Memory B cell (primary cell): ENCODE measurements around the gene ARMC10.
"Not testable (repeated sequence)": the region's sequence is repeated elsewhere in the genome, so short reads cannot be mapped to it uniquely, and the experiment has no call there.

Experiments used
- ATAC-seq: fragments of 150-1000 bp; cut with Tn5 transposase; 2 replicates; pipeline ENCODE4 v1.10.0; 2021; ENCODE audit warnings: low read depth, mild to moderate bottlenecking, moderate library complexity
- DNase-seq, 2 donors: peaks; one replicate each; pipeline ENCODE4 v3.0.0; 2022; ENCODE audit warnings: low spot score in 2 of 2
- H3K27ac Mint-ChIP-seq: one replicate; pipeline ENCODE4 v1.8.0; 2022; ENCODE audit warnings: mild to moderate bottlenecking, moderate library complexity, mixed read lengths
- H3K27me3 Mint-ChIP-seq: one replicate; pipeline ENCODE4 v1.8.0; 2022; ENCODE audit warnings: mixed read lengths
- H3K36me3 Mint-ChIP-seq: one replicate; pipeline ENCODE4 v1.8.0; 2022; ENCODE audit warnings: mild to moderate bottlenecking, mixed read lengths
- H3K4me1 Mint-ChIP-seq: one replicate; pipeline ENCODE4 v1.8.0; 2022; ENCODE audit warnings: mixed read lengths
- H3K4me3 Mint-ChIP-seq: one replicate; pipeline ENCODE4 v1.8.0; 2022; ENCODE audit warnings: mild to moderate bottlenecking, moderate library complexity, mixed read lengths
- H3K9me3 Mint-ChIP-seq: one replicate; pipeline ENCODE4 v1.8.0; 2022; ENCODE audit warnings: mixed read lengths

ARMC10 gene

DNA sequence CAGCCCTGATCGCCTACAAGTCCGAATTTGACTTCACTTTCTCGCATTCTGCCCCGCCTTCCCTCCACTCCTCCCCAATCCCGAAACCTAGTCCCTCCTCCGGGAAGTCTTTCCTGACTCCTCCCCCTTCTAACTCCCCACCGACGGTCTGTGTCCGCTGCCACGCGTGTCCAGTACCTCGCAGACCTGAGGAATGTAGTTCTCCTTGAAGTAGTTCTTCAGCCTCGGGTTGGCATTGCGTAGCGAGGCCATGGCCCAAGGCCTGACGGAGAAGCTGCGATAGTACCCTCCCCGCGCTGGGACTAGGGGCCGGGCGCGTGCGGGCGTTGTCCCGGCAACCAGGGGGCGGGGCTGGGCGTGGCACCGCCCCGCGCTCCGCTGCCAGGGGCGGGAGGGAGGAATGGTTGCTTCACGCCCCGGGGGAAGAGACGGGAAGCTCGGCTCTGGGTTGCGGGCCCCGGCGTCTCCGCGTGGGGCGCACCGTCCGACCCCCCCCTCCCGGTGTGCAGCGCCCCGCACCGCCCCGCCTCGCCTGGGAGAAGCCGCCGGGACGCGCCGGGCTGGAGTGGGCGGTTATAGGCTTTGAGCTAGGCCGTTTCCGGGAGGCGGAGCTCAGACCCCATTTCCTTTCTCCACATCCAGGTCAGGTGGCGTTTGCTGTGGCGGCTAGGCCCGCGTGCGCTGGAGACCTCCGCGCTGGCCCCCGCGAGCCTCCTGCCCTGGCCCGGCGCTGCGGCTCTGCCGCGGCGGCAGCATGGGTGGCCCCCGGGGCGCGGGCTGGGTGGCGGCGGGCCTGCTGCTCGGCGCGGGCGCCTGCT, at the start of gene ARMC10, which contains the start of gene FBXL13:
Gene ARMC10, plus strand, starts transcription at position 622 of the 818 bp plus-strand sequence. Its CDS starts 133 bp downstream, at position 755.
Gene FBXL13, minus strand, starts transcription at position 278 of the 818 bp plus-strand sequence.
- Mint-ChIP-seq H3K9me3 (no peaks in the 10 kb centered on the region), H3K27me3 (no peaks in the 10 kb centered on the region), H3K4me3 (peak within 1 kb of the TSS; percentile 97), H3K36me3 (peaks cover 4% of the 10 kb centered on the region), H3K27ac (peak within 1 kb of the TSS; percentile 98), H3K4me1 (peaks cover 19% of the 10 kb centered on the region)
- peak; percentile 93 to 94 for DNase-seq
- ATAC-seq = peak; percentile 84

DNA sequence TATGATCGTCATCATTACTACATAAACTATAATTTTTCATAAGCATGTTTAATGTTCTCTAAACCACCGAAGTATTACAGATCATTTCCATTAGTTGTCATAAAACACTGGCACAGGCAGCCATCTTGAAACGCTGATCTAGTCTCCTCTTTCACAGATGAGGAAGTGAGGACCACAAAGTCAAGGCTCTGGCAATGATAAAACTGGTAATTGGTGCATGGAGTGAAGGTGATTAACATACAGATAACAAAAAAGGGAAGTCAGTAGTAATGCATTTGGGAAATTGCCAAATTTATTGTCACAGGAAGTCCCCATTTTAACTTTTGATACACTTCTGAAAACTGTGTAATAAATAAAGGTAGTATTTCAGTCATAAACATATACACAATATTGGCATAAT, 49.6 kb upstream of the ARMC10 start:
- peaks cover 6% of the 10 kb centered on the region for H3K4me1 Mint-ChIP-seq
- H3K27me3 Mint-ChIP-seq = no peaks in the 10 kb centered on the region
- H3K4me3 Mint-ChIP-seq = no peak overlapping the region
- peak; percentile 100 for ATAC-seq
- H3K36me3 Mint-ChIP-seq = peaks cover 11% of the 10 kb centered on the region
- DNase-seq = peak in 1 of 2 donors; percentile 48
- peaks cover 9% of the 10 kb centered on the region for H3K9me3 Mint-ChIP-seq
- H3K27ac Mint-ChIP-seq = no peak overlapping the region

DNA sequence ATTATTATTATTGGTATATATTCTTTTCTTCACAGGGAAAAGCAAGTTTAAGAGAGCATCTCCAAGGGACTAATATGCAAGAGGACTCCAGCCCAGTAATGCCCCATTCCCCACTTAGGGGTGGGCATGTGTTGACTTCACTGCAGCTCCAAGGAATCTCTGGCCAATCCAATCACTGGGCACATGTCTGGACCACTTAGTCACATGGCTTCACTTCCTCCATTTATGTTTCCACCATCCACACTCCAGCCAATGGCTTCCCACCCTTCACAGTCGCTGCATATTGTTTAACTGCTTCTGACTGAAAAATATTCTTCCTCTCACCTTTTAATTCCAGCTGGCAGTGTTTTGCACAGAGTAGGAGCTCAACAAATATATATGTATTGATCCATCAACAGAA, 43.9 kb upstream of the ARMC10 start:
- no peak for DNase-seq
- peaks cover 2% of the 10 kb centered on the region for H3K36me3 Mint-ChIP-seq
- H3K27ac Mint-ChIP-seq = no peak overlapping the region
- no peaks in the 10 kb centered on the region for H3K27me3 Mint-ChIP-seq
- no peaks in the 10 kb centered on the region for H3K9me3 Mint-ChIP-seq
- H3K4me1 Mint-ChIP-seq = no peaks in the 10 kb centered on the region
- no peak for ATAC-seq
- no peak overlapping the region for H3K4me3 Mint-ChIP-seq

DNA sequence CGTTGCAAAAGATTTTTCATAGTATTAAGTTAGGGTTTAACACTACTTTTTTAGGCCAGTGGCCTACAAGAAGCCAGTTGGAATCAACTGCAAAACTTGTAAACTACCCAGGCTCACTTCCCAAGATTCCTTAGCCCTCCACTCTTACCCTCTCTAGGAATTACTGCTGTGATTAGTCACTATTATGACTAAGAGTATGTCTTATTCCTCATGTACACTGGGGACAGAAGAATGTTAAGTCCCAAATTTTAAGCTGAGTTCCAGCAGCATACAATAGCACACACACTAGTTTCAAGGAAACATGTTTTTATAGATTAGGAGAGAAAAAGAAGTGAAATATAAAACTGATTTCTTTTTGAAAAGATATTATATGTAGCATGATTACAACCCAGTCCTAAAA, 43.2 kb upstream of the ARMC10 start:
- no peak for ATAC-seq
- no peak overlapping the region for H3K4me3 Mint-ChIP-seq

DNA sequence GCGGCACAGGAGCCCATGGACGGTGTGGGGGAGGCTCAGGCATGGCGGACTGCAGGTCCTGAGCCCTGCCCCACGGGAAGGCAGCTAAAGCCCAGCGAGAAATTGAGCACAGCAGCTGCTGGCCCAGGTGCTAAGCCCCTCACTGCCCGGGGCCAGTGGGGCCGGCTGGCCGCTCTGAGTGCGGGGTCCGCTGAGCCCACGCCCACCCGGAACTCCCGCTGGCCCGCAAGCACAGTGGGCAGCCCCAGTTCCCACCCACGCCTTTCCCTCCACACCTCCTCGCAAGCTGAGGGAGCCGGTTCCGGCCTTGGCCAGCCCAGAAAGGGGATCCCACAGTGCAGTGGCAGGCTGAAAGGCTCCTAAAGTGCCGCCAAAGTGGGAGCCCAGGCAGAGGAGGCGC, 40.6 kb upstream of the ARMC10 start:
- H3K4me1 Mint-ChIP-seq, H3K36me3 Mint-ChIP-seq, H3K4me3 Mint-ChIP-seq, H3K27me3 Mint-ChIP-seq, H3K9me3 Mint-ChIP-seq, H3K27ac Mint-ChIP-seq, ATAC-seq, DNase-seq: not testable (repeated sequence)

More for the DNA sequence above, 43.2 kb upstream of the ARMC10 start:
- no peak for DNase-seq
- H3K27ac Mint-ChIP-seq = no peak overlapping the region
- H3K27me3 Mint-ChIP-seq = no peaks in the 10 kb centered on the region
- H3K4me1 Mint-ChIP-seq = no peaks in the 10 kb centered on the region
- peaks cover 2% of the 10 kb centered on the region for H3K36me3 Mint-ChIP-seq
- no peaks in the 10 kb centered on the region for H3K9me3 Mint-ChIP-seq

DNA sequence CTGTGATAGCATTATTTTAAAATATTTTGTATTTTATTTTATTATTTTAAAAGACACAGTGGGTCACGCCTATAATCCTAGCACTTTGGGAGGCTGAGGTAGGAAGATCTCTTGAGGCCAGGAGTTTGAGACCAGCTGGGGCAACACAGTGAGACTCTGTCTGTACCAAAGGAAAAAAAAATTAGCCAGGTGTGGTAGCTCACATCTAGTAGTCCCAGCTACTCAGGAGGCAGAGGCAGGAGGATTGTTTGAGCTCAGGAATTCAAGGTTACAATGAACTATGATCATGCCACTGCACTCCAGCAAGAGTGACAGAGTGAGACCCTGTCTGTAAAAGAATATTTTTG, 37.5 kb upstream of the ARMC10 start:
- ATAC-seq (no peak), DNase-seq (no peak)
- Mint-ChIP-seq H3K27me3 (no peaks in the 10 kb centered on the region), H3K4me3 (no peak overlapping the region), H3K4me1 (peaks cover 4% of the 10 kb centered on the region), H3K27ac (no peak overlapping the region), H3K36me3 (peaks cover 4% of the 10 kb centered on the region), H3K9me3 (peaks cover 5% of the 10 kb centered on the region)

DNA sequence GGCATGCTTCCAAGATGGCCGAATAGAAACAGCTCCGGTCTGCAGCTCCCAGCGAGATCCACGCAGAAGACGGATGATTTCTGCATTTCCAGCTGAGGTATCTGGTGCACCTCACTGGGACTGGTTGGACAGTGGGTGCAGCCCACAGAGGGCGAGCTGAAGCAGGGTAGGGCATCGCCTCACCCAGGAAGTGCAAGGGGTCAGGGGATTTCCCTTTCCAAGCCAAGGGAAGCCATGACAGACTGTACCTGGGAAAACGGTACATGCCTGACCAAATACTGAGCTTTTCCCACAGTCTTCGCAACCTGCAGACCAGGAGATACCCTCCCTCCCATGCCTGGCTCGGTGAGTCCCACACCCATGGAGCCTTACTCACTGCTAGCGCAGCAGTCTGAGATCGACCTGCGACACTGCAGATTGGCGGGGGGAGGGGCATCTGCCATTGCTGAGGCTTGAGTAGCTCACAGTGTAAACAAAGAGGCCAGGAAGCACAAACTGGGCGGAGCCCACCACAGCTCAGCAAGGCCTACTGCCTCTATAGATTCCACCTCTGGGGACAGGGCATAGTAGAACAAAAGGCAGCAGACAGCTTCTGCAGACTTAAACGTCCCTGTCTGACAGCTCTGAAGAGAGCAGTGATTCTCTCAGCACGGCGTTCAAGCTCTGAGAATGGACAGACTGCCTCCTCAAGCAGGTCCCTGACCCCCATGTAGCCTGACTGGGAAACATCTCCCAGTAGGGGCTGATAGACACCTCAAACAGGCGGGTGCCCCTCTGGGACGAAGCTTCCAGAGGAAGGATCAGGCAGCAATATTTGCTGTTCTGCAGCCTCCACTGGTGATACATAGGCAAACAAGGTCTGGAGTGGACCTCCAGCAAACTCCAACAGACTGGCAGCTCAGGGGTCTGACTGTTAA, 36.9 kb upstream of the ARMC10 start:
- H3K4me1 Mint-ChIP-seq, H3K36me3 Mint-ChIP-seq, H3K27ac Mint-ChIP-seq, ATAC-seq, H3K27me3 Mint-ChIP-seq, DNase-seq, H3K4me3 Mint-ChIP-seq: not testable (repeated sequence)
- peaks cover 11% of the 10 kb centered on the region for H3K9me3 Mint-ChIP-seq

DNA sequence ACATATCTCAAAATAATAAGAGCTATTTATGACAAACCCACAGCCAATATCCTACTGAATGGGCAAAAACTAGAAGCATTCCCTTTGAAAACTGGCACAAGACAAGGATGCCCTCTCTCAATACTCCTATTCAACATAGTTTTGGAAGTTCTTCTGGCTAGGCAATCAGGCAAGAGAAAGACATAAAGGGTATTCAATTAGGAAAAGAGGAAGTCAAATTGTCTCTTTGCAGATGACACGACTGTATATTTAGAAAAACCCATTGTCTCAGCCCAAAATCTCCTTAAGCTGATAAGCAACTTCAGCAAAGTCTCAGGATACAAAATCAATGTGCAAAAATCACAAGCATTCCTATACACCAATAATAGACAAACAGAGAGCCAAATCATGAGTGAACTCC, 33.1 kb upstream of the ARMC10 start:
- H3K36me3 Mint-ChIP-seq = peaks cover 10% of the 10 kb centered on the region
- peaks cover 12% of the 10 kb centered on the region for H3K9me3 Mint-ChIP-seq
- H3K4me3 Mint-ChIP-seq, DNase-seq, H3K27me3 Mint-ChIP-seq, ATAC-seq, H3K27ac Mint-ChIP-seq, H3K4me1 Mint-ChIP-seq: not testable (repeated sequence)

DNA sequence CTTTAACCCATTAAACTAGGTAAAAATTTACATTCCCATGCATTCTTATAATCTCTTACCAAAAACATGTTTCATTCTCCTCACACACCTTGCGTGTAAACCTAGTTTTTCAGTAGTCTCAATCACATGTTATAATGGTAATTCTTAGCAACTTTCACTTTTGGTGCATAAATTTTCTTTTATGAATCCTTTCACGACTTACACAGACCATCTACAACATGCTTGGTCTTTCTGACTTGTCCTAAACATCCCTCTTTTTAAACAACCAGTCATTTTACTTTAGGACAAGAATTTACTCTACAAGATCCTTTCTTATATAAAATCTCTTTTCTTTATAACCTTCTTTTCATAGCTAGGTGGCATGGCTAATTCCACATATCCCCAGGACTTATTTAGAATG, 26.1 kb upstream of the ARMC10 start:
- no peaks in the 10 kb centered on the region for H3K4me1 Mint-ChIP-seq
- H3K9me3 Mint-ChIP-seq = peaks cover 9% of the 10 kb centered on the region
- H3K36me3 Mint-ChIP-seq = peaks cover 7% of the 10 kb centered on the region
- ATAC-seq = no peak
- H3K27ac Mint-ChIP-seq = no peak overlapping the region
- no peak for DNase-seq
- no peak overlapping the region for H3K4me3 Mint-ChIP-seq
- H3K27me3 Mint-ChIP-seq = no peaks in the 10 kb centered on the region

DNA sequence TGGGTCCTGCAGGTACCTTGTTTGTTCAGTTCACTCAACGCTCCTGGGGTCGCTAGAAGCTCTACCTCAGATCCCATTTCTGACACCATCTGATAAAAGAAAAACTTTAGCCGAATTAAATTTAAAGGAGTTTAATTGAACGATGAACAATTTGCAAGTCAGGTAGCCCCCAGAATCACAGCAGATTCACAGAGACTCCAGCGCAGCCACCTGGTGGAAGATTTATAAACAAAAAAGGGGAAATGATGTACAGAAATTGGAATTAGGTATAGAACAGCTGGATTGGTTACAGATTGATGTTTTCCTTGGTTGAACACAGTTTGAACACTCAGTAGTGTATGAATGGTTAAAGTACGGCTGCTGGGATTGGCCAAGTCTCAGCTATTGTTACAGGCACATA, 23.4 kb upstream of the ARMC10 start:
- no peak for ATAC-seq
- no peaks in the 10 kb centered on the region for H3K27me3 Mint-ChIP-seq
- H3K4me1 Mint-ChIP-seq = no peaks in the 10 kb centered on the region
- no peak overlapping the region for H3K27ac Mint-ChIP-seq
- H3K36me3 Mint-ChIP-seq = peaks cover 7% of the 10 kb centered on the region
- H3K9me3 Mint-ChIP-seq = peaks cover 9% of the 10 kb centered on the region
- DNase-seq = no peak
- H3K4me3 Mint-ChIP-seq = no peak overlapping the region

DNA sequence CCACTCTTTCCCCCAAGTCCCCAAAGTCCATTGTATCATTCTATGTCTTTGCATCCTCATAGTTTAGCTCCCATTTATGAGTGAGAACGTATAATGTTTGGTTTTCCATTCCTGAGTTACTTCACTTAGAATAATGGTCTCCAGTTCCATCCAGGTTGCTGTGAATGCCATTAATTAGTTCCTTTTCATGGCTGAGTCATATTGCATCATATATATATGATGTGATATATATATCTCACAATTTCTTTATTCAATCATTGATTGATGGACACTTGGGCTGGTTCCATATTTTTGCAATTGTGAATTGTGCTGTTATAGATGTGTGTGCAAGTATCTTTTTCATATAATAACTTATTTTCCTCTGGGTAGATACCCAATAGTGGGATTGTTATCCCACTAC, 18.9 kb upstream of the ARMC10 start:
- not testable (repeated sequence) for H3K4me1 Mint-ChIP-seq, H3K27me3 Mint-ChIP-seq, ATAC-seq, H3K27ac Mint-ChIP-seq, DNase-seq, H3K9me3 Mint-ChIP-seq, H3K36me3 Mint-ChIP-seq, H3K4me3 Mint-ChIP-seq

DNA sequence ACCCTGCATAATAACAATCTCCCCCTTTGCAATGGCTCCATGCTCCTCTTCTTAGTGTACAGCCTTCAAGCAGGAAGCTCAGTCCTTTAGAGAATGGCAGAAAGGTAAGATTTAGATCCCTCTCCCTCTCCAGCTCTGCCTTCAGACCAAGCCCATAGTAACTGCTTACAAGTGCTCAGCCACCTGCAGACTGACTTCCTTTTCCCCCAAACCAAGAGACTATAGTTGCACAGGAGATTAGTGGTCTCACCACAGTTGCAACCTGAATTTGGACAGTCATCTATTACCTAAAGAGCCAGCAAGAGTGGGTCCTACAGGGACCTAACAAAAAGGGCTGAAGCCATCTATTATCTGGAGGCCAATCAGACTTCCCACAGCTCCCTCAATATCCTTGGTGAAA, 16.8 kb upstream of the ARMC10 start:
- Mint-ChIP-seq H3K4me1 (peaks cover 4% of the 10 kb centered on the region), H3K27me3 (no peaks in the 10 kb centered on the region), H3K4me3 (no peak overlapping the region), H3K9me3 (no peaks in the 10 kb centered on the region), H3K27ac (no peak overlapping the region), H3K36me3 (no peaks in the 10 kb centered on the region)
- DNase-seq = no peak
- ATAC-seq = no peak

DNA sequence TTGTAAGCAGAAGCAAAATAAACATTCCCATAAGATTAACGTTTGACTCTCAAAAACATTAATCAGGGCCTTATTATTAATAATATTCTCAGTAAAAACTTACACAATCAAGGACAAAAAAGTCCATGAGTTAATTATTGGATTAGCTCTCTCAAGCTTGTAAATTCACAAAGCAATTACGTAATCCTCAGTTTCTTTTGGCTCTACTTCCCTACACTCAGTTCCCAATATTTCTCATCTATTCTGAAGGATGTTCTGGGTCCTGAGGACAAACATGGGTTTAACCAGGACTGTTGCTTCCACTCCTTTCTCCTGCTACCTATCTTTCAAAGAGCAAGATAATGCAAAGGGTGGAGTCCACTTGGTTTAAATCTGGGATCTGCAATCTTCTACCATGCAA, 15.5 kb upstream of the ARMC10 start:
- ATAC-seq (no peak), DNase-seq (no peak)
- Mint-ChIP-seq H3K27ac (no peak overlapping the region), H3K36me3 (no peaks in the 10 kb centered on the region), H3K9me3 (no peaks in the 10 kb centered on the region), H3K4me3 (no peak overlapping the region), H3K27me3 (no peaks in the 10 kb centered on the region), H3K4me1 (peaks cover 4% of the 10 kb centered on the region)

DNA sequence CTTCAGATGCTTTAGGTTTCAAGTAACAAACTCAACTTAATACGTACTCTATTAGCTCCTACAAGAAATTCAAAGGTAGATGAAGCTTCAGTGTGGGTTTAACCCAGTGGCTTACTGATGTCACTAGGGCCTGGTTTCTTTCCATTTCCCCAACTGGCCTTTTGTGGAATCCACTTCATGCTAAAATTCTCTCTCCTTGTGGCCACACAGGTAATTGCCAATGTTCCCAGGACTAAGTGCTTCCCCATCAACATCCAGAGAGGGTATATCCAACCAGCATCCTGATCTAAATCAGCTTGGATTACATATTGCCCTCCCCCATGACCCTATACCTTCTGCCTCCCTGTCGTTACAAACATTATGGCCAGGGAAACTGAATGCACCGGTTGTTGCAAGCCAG, 11.0 kb upstream of the ARMC10 start:
- H3K27me3 Mint-ChIP-seq = peaks cover 3% of the 10 kb centered on the region
- no peak overlapping the region for H3K4me3 Mint-ChIP-seq
- no peak overlapping the region for H3K27ac Mint-ChIP-seq
- ATAC-seq (no peak), DNase-seq (no peak)
- peaks cover 3% of the 10 kb centered on the region for H3K4me1 Mint-ChIP-seq
- H3K36me3 Mint-ChIP-seq = no peaks in the 10 kb centered on the region
- H3K9me3 Mint-ChIP-seq = no peaks in the 10 kb centered on the region
